Ovary (tissue), 3 donors: Measurements from ENCODE around the gene C10orf143.

Source experiments
- CTCF ChIP-seq, 3 donors: fragments of 450-650 bp in 2 of 3; fragments of 200-600 bp in 1 of 3; IDR thresholded peaks; one replicate each; pipeline versions ENCODE4 v1.5.1 to v1.8.0; 2016 to 2022; ENCODE audit warnings: antibody characterized with exemption in 3 of 3, mild to moderate bottlenecking in 1 of 3
- EP300 ChIP-seq: sonication (generic); formaldehyde crosslinking; IDR thresholded peaks from one replicate; pipeline ENCODE4 v1.6.1; 2017; ENCODE audit warnings: antibody characterized with exemption
- POLR2A ChIP-seq: fragments of 450-650 bp; IDR thresholded peaks from one replicate; pipeline ENCODE4 v1.6.1; 2017; ENCODE audit warnings: antibody characterized with exemption, mild to moderate bottlenecking, moderate library complexity
- donor health status: DM: no; HTN: no; CAD: no.

DNA sequence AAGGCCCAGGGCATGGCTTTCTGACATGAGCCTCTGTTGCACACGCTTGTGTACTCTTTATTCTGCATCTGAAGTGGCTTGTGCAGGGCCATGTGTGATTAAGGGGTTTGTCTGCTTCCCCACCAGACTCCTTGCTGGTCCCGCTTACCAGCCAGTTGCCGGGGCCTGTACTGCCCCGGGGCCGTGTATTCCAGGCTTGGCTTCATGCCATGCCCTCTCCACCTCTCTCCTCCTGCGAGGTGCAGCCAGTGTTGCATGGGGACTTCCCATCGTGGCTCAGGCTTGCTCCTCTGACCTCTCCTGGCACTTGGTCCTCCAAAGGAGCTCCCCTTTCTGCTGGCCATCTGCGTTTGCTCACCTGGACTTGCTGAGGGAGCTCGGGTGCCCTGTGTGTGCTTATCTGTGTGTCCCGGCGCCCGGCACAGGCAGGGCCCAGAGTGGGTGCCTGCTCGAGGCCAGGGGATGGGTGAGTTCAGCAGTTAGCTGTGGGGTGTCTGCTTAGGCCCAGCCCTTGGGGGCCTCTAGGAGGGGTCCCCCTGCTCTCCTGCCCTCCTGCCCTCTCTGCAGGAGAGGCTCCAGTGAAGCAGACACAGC is 11.0 kb upstream of the C10orf143 start:
- TF ChIP-seq CTCF (IDR thresholded peaks at IDR 0.05), result no peak
- no peak for TF ChIP-seq POLR2A
- TF ChIP-seq EP300, result no peak
